Measurements from ENCODE around the gene SDF2L1. TPM values are rescaled to one million over a fixed set of nuclear protein-coding genes. Genes with fewer than 3 reads are reported as not detected.

The SDF2L1 gene
- total and polyA plus RNA-seq, 2 of the 13 experiments (the other 11 are each of a cell fraction or from before 2014, with no cell fraction given): 18.0 to 57.4 TPM

GRCh38 chr22:21677606-21678443 lies 35.7 kb downstream of the SDF2L1 start (continued):
- TF ChIP-seq REL (CRISPR knock-in tag; conservative IDR thresholded peaks at IDR 0.05): no peak
- 0 out of 2 replicates have a peak, but pooled peaks have one; percentile 47 for TF ChIP-seq PPARG (CRISPR knock-in tag; conservative IDR thresholded peaks at IDR 0.05)
- no peak for TF ChIP-seq ARID2 (CRISPR knock-in tag; IDR thresholded peaks at IDR 0.05; ENCODE audit: borderline replicate concordance)
- no peak for TF ChIP-seq ZFAT (CRISPR knock-in tag; conservative IDR thresholded peaks at IDR 0.05)
- TF ChIP-seq ZNF570 (CRISPR knock-in tag; IDR thresholded peaks at IDR 0.05; ENCODE audit: borderline replicate concordance): no peak
- TF ChIP-seq SMAD3 (CRISPR knock-in tag; IDR thresholded peaks at IDR 0.05): peak; percentile 24; the same call in 1 of the 2 replicates
- 0 out of 2 replicates have a peak, but pooled peaks have one; percentile 28 for TF ChIP-seq CSRNP1 (CRISPR knock-in tag; IDR thresholded peaks at IDR 0.05)
- no peak for TF ChIP-seq BRD4 (CRISPR knock-in tag; IDR thresholded peaks at IDR 0.05)
- no peak for TF ChIP-seq ZNF225 (CRISPR knock-in tag; IDR thresholded peaks at IDR 0.05)
- TF ChIP-seq NR2C2 (CRISPR knock-in tag; IDR thresholded peaks at IDR 0.05; ENCODE audit: borderline replicate concordance): 0 out of 2 replicates have a peak, but pooled peaks have one; percentile 20
- TF ChIP-seq POLR2G (IDR thresholded peaks at IDR 0.05; ENCODE audit: low read depth, low read length): 0 out of 2 replicates have a peak, but pooled peaks have one; percentile 25
- TF ChIP-seq HES4 (CRISPR knock-in tag; IDR thresholded peaks at IDR 0.05; ENCODE audit: borderline replicate concordance): 0 out of 2 replicates have a peak, but pooled peaks have one; percentile 0
- no peak for TF ChIP-seq JUN (CRISPR knock-in tag; IDR thresholded peaks at IDR 0.05)
- no peak for TF ChIP-seq ZNF563 (CRISPR knock-in tag; IDR thresholded peaks at IDR 0.05)
- TF ChIP-seq ZBTB33 (CRISPR knock-in tag; IDR thresholded peaks at IDR 0.05): peak; percentile 91
- no peak for TF ChIP-seq ZNF251 (CRISPR knock-in tag; IDR thresholded peaks at IDR 0.05)
- TF ChIP-seq TCF12 (IDR thresholded peaks at IDR 0.05): no peak
- TF ChIP-seq TCF12 (CRISPR knock-in tag; IDR thresholded peaks at IDR 0.05): no peak
- TF ChIP-seq ZKSCAN1 (IDR thresholded peaks at IDR 0.05; ENCODE audit: low read length): no peak
- TF ChIP-seq AKNA (CRISPR knock-in tag; IDR thresholded peaks at IDR 0.05; ENCODE audit: borderline replicate concordance): no peak
- TF ChIP-seq ISL2 (CRISPR knock-in tag; IDR thresholded peaks at IDR 0.05): peak; percentile 67
